ENCODE results near the gene DOCK2. TPM values are rescaled to one million over a fixed set of nuclear protein-coding genes. Genes with fewer than 3 reads are reported as not detected.

DOCK2 gene
- polyA plus RNA-seq, 1 donor (not counting 4 experiments of a cell fraction or from before 2014, with no cell fraction given), result 0.21 TPM

- no peak overlapping the region for H2AFZ ChIP-seq (ENCODE audit: control insufficient read depth, low read length)
- H3K4me1 ChIP-seq (ENCODE audit: control insufficient read depth, extremely low read depth, insufficient read depth, low read length), result no peaks in the 10 kb centered on the region
- H3K4me3 ChIP-seq (ENCODE audit: control insufficient read depth in 2 of 3, extremely low read depth in 1 of 3, insufficient read depth in 2 of 3, low read depth in 1 of 3, low read length in 3 of 3), result no peak overlapping the region
- no peak overlapping the region for H3K4me2 ChIP-seq (ENCODE audit: control insufficient read depth, extremely low read depth, insufficient read depth, low read depth, low read length)
- no peaks in the 10 kb centered on the region for H3K9me1 ChIP-seq (ENCODE audit: control insufficient read depth, extremely low read depth, insufficient read depth, low read length)
- no peaks in the 10 kb centered on the region for H3K79me2 ChIP-seq (ENCODE audit: control insufficient read depth, insufficient read depth, low read length)
- TF ChIP-seq CTCF (optimal IDR thresholded peaks at IDR 0.05 in 1 of 3, IDR thresholded peaks at IDR 0.05 in 1 of 3, conservative IDR thresholded peaks at IDR 0.05 in 1 of 3; ENCODE audit: extremely low read depth in 1 of 3, insufficient read depth in 2 of 3, low read length in 3 of 3) (no peak), EZH2 (IDR thresholded peaks at IDR 0.05; ENCODE audit: low read length) (no peak)
- H3K9me3 ChIP-seq (ENCODE audit: control insufficient read depth, low read depth, low read length), result no peaks in the 10 kb centered on the region
- H3K36me3 ChIP-seq (ENCODE audit: control insufficient read depth in 2 of 2, extremely low read depth in 1 of 2, insufficient read depth in 2 of 2, low read length in 2 of 2), result no peaks in the 10 kb centered on the region
- no peaks in the 10 kb centered on the region for H3K27me3 ChIP-seq (ENCODE audit: control insufficient read depth, extremely low read depth, insufficient read depth, low read length)
- DNase-seq (ENCODE audit: low read depth, low spot score) (no peak), FAIRE-seq (no peak)
- dilution Hi-C loops (cut with MboI; ENCODE audit: extremely low pct_ligation_motif_present, low sequenced_read_pairs), result no loop called here
- H3K27ac ChIP-seq (ENCODE audit: control insufficient read depth, insufficient read depth, low read length), result no peak overlapping the region
- H4K20me1 ChIP-seq (ENCODE audit: control insufficient read depth, extremely low read depth, insufficient read depth, low read length), result no peaks in the 10 kb centered on the region
- H3K9ac ChIP-seq (ENCODE audit: control insufficient read depth, extremely low read depth, insufficient read depth, low read length), result no peak overlapping the region
Measured at GRCh38 chr5:169862391-169862811, 225.3 kb downstream of the DOCK2 start.

- DNase-seq (ENCODE audit: low read depth, low spot score) (no peak), FAIRE-seq (no peak)
- Histone ChIP-seq H3K27ac (ENCODE audit: control insufficient read depth, insufficient read depth, low read length) (no peak overlapping the region), H3K4me2 (ENCODE audit: control insufficient read depth, extremely low read depth, insufficient read depth, low read depth, low read length) (no peak overlapping the region), H3K79me2 (ENCODE audit: control insufficient read depth, insufficient read depth, low read length) (no peaks in the 10 kb centered on the region), H3K36me3 (ENCODE audit: control insufficient read depth in 2 of 2, extremely low read depth in 1 of 2, insufficient read depth in 2 of 2, low read length in 2 of 2) (no peaks in the 10 kb centered on the region), H4K20me1 (ENCODE audit: control insufficient read depth, extremely low read depth, insufficient read depth, low read length) (no peaks in the 10 kb centered on the region), H3K9me3 (ENCODE audit: control insufficient read depth, low read depth, low read length) (no peaks in the 10 kb centered on the region), H3K9ac (ENCODE audit: control insufficient read depth, extremely low read depth, insufficient read depth, low read length) (no peak overlapping the region), H3K27me3 (ENCODE audit: control insufficient read depth, extremely low read depth, insufficient read depth, low read length) (no peaks in the 10 kb centered on the region), H3K9me1 (ENCODE audit: control insufficient read depth, extremely low read depth, insufficient read depth, low read length) (no peaks in the 10 kb centered on the region), H2AFZ (ENCODE audit: control insufficient read depth, low read length) (no peak overlapping the region), H3K4me1 (ENCODE audit: control insufficient read depth, extremely low read depth, insufficient read depth, low read length) (no peaks in the 10 kb centered on the region), H3K4me3 (ENCODE audit: control insufficient read depth in 2 of 3, extremely low read depth in 1 of 3, insufficient read depth in 2 of 3, low read depth in 1 of 3, low read length in 3 of 3) (no peak overlapping the region)
- no peak for TF ChIP-seq EZH2 (IDR thresholded peaks at IDR 0.05; ENCODE audit: low read length)
- no peak for TF ChIP-seq CTCF (optimal IDR thresholded peaks at IDR 0.05 in 1 of 3, IDR thresholded peaks at IDR 0.05 in 1 of 3, conservative IDR thresholded peaks at IDR 0.05 in 1 of 3; ENCODE audit: extremely low read depth in 1 of 3, insufficient read depth in 2 of 3, low read length in 3 of 3)
- dilution Hi-C loops (cut with MboI; ENCODE audit: extremely low pct_ligation_motif_present, low sequenced_read_pairs), result no loop called here
Measured at GRCh38 chr5:169864483-169864882, 227.4 kb downstream of the DOCK2 start.

Measured in keratinocyte (primary cell).